Natural killer cell (primary cell): ENCODE results near the gene PRICKLE3. TPM values are rescaled to one million over a fixed set of nuclear protein-coding genes. Genes with fewer than 3 reads are reported as not detected.

Experiments used
- ATAC-seq, 3 donors: fragments of 150-1000 bp in 2 of 3; fragments of 200-7000 bp in 1 of 3; cut with Tn5 transposase; 1 replicate in 1 of 3; 2 replicates in 2 of 3; pipeline ENCODE4 v1.10.0; 2021; ENCODE audit warnings: mild to moderate bottlenecking in 2 of 3, moderate library complexity in 2 of 3
- DNase-seq, 2 donors: peaks; one replicate each; pipeline versions ENCODE4 v3.0.0 to v3.0.0-alpha.2; 2013 to 2021; ENCODE audit warnings: mixed read lengths in 1 of 2
- H3K27ac ChIP-seq: one replicate; pipeline ENCODE4 v1.5.1; 2013; ENCODE audit warnings: mild to moderate bottlenecking, low read length
- H3K27me3 ChIP-seq: one replicate; pipeline ENCODE4 v1.6.1; 2013; ENCODE audit warnings: low read length; ENCODE audit not compliant: control insufficient read depth, insufficient read depth
- H3K36me3 ChIP-seq: one replicate; pipeline ENCODE4 v1.6.1; 2013; ENCODE audit warnings: low read length; ENCODE audit not compliant: control insufficient read depth, insufficient read depth
- H3K4me1 ChIP-seq: one replicate; pipeline ENCODE4 v1.6.1; 2013; ENCODE audit warnings: low read length; ENCODE audit not compliant: control insufficient read depth, insufficient read depth
- H3K4me3 ChIP-seq: one replicate; pipeline ENCODE4 v1.5.1; 2013; ENCODE audit warnings: low read length
- H3K9me3 ChIP-seq: one replicate; pipeline ENCODE4 v1.6.1; 2013; ENCODE audit warnings: low read length; ENCODE audit not compliant: control insufficient read depth, insufficient read depth
- H3K27ac Mint-ChIP-seq, 2 donors: one replicate each; pipeline ENCODE4 v1.8.0; 2022; ENCODE audit warnings: mild to moderate bottlenecking in 2 of 2, mixed read lengths in 2 of 2, moderate library complexity in 1 of 2
- H3K27me3 Mint-ChIP-seq, 2 donors: one replicate each; pipeline ENCODE4 v1.8.0; 2022; ENCODE audit warnings: low read depth in 2 of 2, mixed read lengths in 2 of 2
- H3K36me3 Mint-ChIP-seq: one replicate; pipeline ENCODE4 v1.8.0; 2022; ENCODE audit warnings: mixed read lengths
- H3K4me1 Mint-ChIP-seq, 2 donors: one replicate each; pipeline ENCODE4 v1.8.0; 2022; ENCODE audit warnings: mixed read lengths in 2 of 2
- H3K4me3 Mint-ChIP-seq: one replicate; pipeline ENCODE4 v1.8.0; 2022; ENCODE audit warnings: mild to moderate bottlenecking, moderate library complexity, mixed read lengths
- H3K9me3 Mint-ChIP-seq, 2 donors: one replicate each; pipeline ENCODE4 v1.8.0; 2022; ENCODE audit warnings: mixed read lengths in 2 of 2
- WGBS: methylation state at CpG from one replicate; pipeline ENCODE4 v1.1.7; 2013; ENCODE audit warnings: missing lambda C conversion rate; ENCODE audit not compliant: insufficient coverage; 5-methylcytosine and 5-hydroxymethylcytosine counted together
- intact Hi-C: fragments of 100-400 bp; cut with micrococcal nuclease; formaldehyde crosslinking; loops from one replicate; pipeline ENCODE4 v1.14.2; 2022
- total RNA-seq, 4 donors: library from RNA; stranded (reverse); fragments of 120-200 nt in 1 of 4; gene quantifications; one replicate each; pipeline versions ENCODE4 v1.2.3 to v1.2.4, GENCODE V29; 2013 to 2022
- TF ChIP-seq, protein P1 (sequence below): fragments of 200-600 bp; IDR thresholded peaks from one replicate; pipeline ENCODE4 v1.8.0; 2022; ENCODE audit warnings: antibody characterized with exemption

Gene PRICKLE3
- total RNA-seq, 3 donors from 2014 or later (not counting 1 experiment from before 2014, with no cell fraction given): 6.2 to 7.9 (median 6.3) TPM

GRCh38 chrX:49221868-49222267 is 35.7 kb upstream of the PRICKLE3 start:
- no peaks in the 10 kb centered on the region for H3K9me3 Mint-ChIP-seq

GRCh38 chrX:49220100-49220499 is 33.9 kb upstream of the PRICKLE3 start:
- no peak overlapping the region for H3K27ac ChIP-seq
- H3K27me3 Mint-ChIP-seq: peaks cover 7 to 9% of the 10 kb centered on the region in 2 donors
- H3K36me3 ChIP-seq: no peaks in the 10 kb centered on the region
- no peaks in the 10 kb centered on the region for H3K4me1 ChIP-seq
- ATAC-seq (no peak), DNase-seq (no peak)
- no peaks in the 10 kb centered on the region for H3K27me3 ChIP-seq
- no peaks in the 10 kb centered on the region for H3K9me3 Mint-ChIP-seq
- intact Hi-C loops: no loop called here
- no peak overlapping the region for H3K27ac Mint-ChIP-seq
- H3K4me3 Mint-ChIP-seq: no peak overlapping the region
- no peak overlapping the region for H3K4me3 ChIP-seq
- TF ChIP-seq, protein P1, sequence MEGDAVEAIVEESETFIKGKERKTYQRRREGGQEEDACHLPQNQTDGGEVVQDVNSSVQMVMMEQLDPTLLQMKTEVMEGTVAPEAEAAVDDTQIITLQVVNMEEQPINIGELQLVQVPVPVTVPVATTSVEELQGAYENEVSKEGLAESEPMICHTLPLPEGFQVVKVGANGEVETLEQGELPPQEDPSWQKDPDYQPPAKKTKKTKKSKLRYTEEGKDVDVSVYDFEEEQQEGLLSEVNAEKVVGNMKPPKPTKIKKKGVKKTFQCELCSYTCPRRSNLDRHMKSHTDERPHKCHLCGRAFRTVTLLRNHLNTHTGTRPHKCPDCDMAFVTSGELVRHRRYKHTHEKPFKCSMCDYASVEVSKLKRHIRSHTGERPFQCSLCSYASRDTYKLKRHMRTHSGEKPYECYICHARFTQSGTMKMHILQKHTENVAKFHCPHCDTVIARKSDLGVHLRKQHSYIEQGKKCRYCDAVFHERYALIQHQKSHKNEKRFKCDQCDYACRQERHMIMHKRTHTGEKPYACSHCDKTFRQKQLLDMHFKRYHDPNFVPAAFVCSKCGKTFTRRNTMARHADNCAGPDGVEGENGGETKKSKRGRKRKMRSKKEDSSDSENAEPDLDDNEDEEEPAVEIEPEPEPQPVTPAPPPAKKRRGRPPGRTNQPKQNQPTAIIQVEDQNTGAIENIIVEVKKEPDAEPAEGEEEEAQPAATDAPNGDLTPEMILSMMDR: no peak
- H3K9me3 ChIP-seq: no peaks in the 10 kb centered on the region
- H3K36me3 Mint-ChIP-seq: no peaks in the 10 kb centered on the region
- H3K4me1 Mint-ChIP-seq: peaks cover 0 to 6% of the 10 kb centered on the region in 2 donors

More at GRCh38 chrX:49221868-49222267, 35.7 kb upstream of the PRICKLE3 start:
- WGBS: 64% methylated on average over 2 of the region's 2 CpGs
- Histone ChIP-seq H3K9me3 (no peaks in the 10 kb centered on the region), H3K36me3 (no peaks in the 10 kb centered on the region), H3K27ac (no peak overlapping the region), H3K4me1 (no peaks in the 10 kb centered on the region), H3K4me3 (no peak overlapping the region), H3K27me3 (no peaks in the 10 kb centered on the region)
- TF ChIP-seq, protein P1: no peak
- no peak overlapping the region for H3K27ac Mint-ChIP-seq
- H3K4me1 Mint-ChIP-seq: peaks cover 0 to 6% of the 10 kb centered on the region in 2 donors
- DNase-seq: no peak
- no peak for ATAC-seq
- peaks cover 7 to 9% of the 10 kb centered on the region in 2 donors for H3K27me3 Mint-ChIP-seq
- H3K4me3 Mint-ChIP-seq: no peak overlapping the region
- intact Hi-C loops: no loop called here
- no peaks in the 10 kb centered on the region for H3K36me3 Mint-ChIP-seq

- Mint-ChIP-seq H3K27ac (no peak overlapping the region), H3K4me1 (no peaks in the 10 kb centered on the region), H3K9me3 (no peaks in the 10 kb centered on the region), H3K36me3 (no peaks in the 10 kb centered on the region), H3K4me3 (no peak overlapping the region), H3K27me3 (peaks cover 0 to 4% of the 10 kb centered on the region in 2 donors)
- no peak for DNase-seq
- H3K4me1 ChIP-seq: no peaks in the 10 kb centered on the region
- no peaks in the 10 kb centered on the region for H3K36me3 ChIP-seq
- H3K27me3 ChIP-seq: no peaks in the 10 kb centered on the region
- TF ChIP-seq, protein P1: no peak
- no peak for ATAC-seq
- intact Hi-C loops: no loop called here
- no peak overlapping the region for H3K4me3 ChIP-seq
- no peak overlapping the region for H3K27ac ChIP-seq
- WGBS: 91% methylated on average over 14 of the region's 14 CpGs
- no peaks in the 10 kb centered on the region for H3K9me3 ChIP-seq
Measured at GRCh38 chrX:49214996-49215526, 28.9 kb upstream of the PRICKLE3 start.

GRCh38 chrX:49214416-49214815 is 28.2 kb upstream of the PRICKLE3 start:
- no peaks in the 10 kb centered on the region for H3K27me3 ChIP-seq
- H3K9me3 Mint-ChIP-seq: no peaks in the 10 kb centered on the region
- no peak overlapping the region for H3K4me3 ChIP-seq
- H3K27ac ChIP-seq: no peak overlapping the region
- H3K36me3 Mint-ChIP-seq: no peaks in the 10 kb centered on the region
- DNase-seq: no peak
- H3K4me3 Mint-ChIP-seq: no peak overlapping the region
- peaks cover 0 to 4% of the 10 kb centered on the region in 2 donors for H3K27me3 Mint-ChIP-seq
- no peaks in the 10 kb centered on the region for H3K9me3 ChIP-seq
- no peaks in the 10 kb centered on the region for H3K36me3 ChIP-seq
- H3K4me1 ChIP-seq: no peaks in the 10 kb centered on the region
- no peak for ATAC-seq
- TF ChIP-seq, protein P1: no peak
- 75% methylated on average over 2 of the region's 2 CpGs for WGBS
- H3K4me1 Mint-ChIP-seq: no peaks in the 10 kb centered on the region
- H3K27ac Mint-ChIP-seq: no peak overlapping the region
- intact Hi-C loops: no loop called here
